Liver (tissue), 9 donors: ENCODE measurements around the gene NSMF. TPM values are rescaled to one million over a fixed set of nuclear protein-coding genes. Genes with fewer than 3 reads are reported as not detected.

Source experiments
- DNase-seq: peaks from one replicate; pipeline ENCODE4 v3.0.0-alpha.2; 2017; ENCODE audit warnings: low spot score
- H3K27ac ChIP-seq, 2 donors: one replicate each; pipeline ENCODE4 v1.7.0; 2013; ENCODE audit warnings: inconsistent platforms in 2 of 2, low read length in 2 of 2, control low read depth in 1 of 2, low read depth in 1 of 2, mild to moderate bottlenecking in 1 of 2
- H3K27me3 ChIP-seq, 4 donors: one replicate each; pipeline versions ENCODE4 v1.6.1 to v1.7.0; 2013; ENCODE audit warnings: low read length in 3 of 4, inconsistent platforms in 1 of 4, mild to moderate bottlenecking in 1 of 4, moderate library complexity in 1 of 4; ENCODE audit not compliant: control insufficient read depth in 4 of 4, insufficient read depth in 4 of 4
- H3K36me3 ChIP-seq, 4 donors: one replicate each; pipeline versions ENCODE4 v1.6.1 to v1.7.0; 2013; ENCODE audit warnings: low read length in 3 of 4, mild to moderate bottlenecking in 3 of 4, low read depth in 1 of 4, moderate library complexity in 1 of 4; ENCODE audit not compliant: control insufficient read depth in 4 of 4, insufficient read depth in 3 of 4
- H3K4me1 ChIP-seq, 4 donors: one replicate each; pipeline versions ENCODE4 v1.6.1 to v1.7.0; 2013; ENCODE audit warnings: low read length in 3 of 4, mild to moderate bottlenecking in 3 of 4, moderate library complexity in 1 of 4; ENCODE audit not compliant: control insufficient read depth in 4 of 4, insufficient read depth in 4 of 4
- H3K4me3 ChIP-seq, 3 donors: one replicate each; pipeline versions ENCODE4 v1.6.1 to v1.7.0; 2013; ENCODE audit warnings: low read length in 3 of 3, control low read depth in 1 of 3, low read depth in 1 of 3, mild to moderate bottlenecking in 1 of 3
- H3K9ac ChIP-seq, 2 donors: one replicate each; pipeline ENCODE4 v1.7.0; 2013; ENCODE audit warnings: low read length in 2 of 2, mild to moderate bottlenecking in 2 of 2, moderate library complexity in 2 of 2, control low read depth in 1 of 2, low read depth in 1 of 2
- H3K9me3 ChIP-seq, 4 donors: one replicate each; pipeline versions ENCODE4 v1.6.1 to v1.7.0; 2013; ENCODE audit warnings: low read length in 3 of 4; ENCODE audit not compliant: control insufficient read depth in 4 of 4
- ATF3 ChIP-seq: IDR thresholded peaks from 2 replicates; pipeline ENCODE4 v1.6.1; 2016; ENCODE audit warnings: antibody characterized with exemption
- CTCF ChIP-seq: fragments of 150-350 bp; IDR thresholded peaks from 2 replicates; pipeline ENCODE4 v1.5.1; 2017; ENCODE audit warnings: improper control_type of control experiment, low read depth, low read length; ENCODE audit not compliant: missing input control
- EGR1 ChIP-seq, 2 donors: IDR thresholded peaks; 2 replicates each; pipeline ENCODE4 v1.6.1; 2016 to 2018; ENCODE audit warnings: antibody characterized with exemption in 2 of 2, low read depth in 2 of 2
- FOXA1 ChIP-seq: IDR thresholded peaks from 2 replicates; pipeline ENCODE4 v1.6.1; 2016; ENCODE audit warnings: antibody characterized with exemption
- FOXA2 ChIP-seq: IDR thresholded peaks from 2 replicates; pipeline ENCODE4 v1.6.1; 2016; ENCODE audit warnings: antibody characterized with exemption
- GABPA ChIP-seq, 2 donors: IDR thresholded peaks in 1 of 2; conservative IDR thresholded peaks in 1 of 2; 2 replicates each; pipeline ENCODE4 v1.6.1; 2016; ENCODE audit warnings: antibody characterized with exemption in 2 of 2, mild to moderate bottlenecking in 1 of 2, moderate library complexity in 1 of 2
- HNF4A ChIP-seq, 2 donors: conservative IDR thresholded peaks; 2 replicates each; pipeline ENCODE4 v1.6.1; 2016; ENCODE audit warnings: antibody characterized with exemption in 2 of 2, mild to moderate bottlenecking in 2 of 2
- HNF4G ChIP-seq: IDR thresholded peaks from 2 replicates; pipeline ENCODE4 v1.6.1; 2016; ENCODE audit warnings: antibody characterized with exemption
- JUND ChIP-seq, 2 donors: IDR thresholded peaks; 2 replicates each; pipeline ENCODE4 v1.6.1; 2016; ENCODE audit warnings: antibody characterized with exemption in 2 of 2
- NR2F2 ChIP-seq: IDR thresholded peaks from 2 replicates; pipeline ENCODE4 v1.6.1; 2016; ENCODE audit warnings: antibody characterized with exemption
- RAD21 ChIP-seq, 2 donors: IDR thresholded peaks; 2 replicates each; pipeline ENCODE4 v1.6.1; 2016; ENCODE audit warnings: antibody characterized with exemption in 2 of 2, mild to moderate bottlenecking in 2 of 2
- REST ChIP-seq: IDR thresholded peaks from 2 replicates; pipeline ENCODE4 v1.6.1; 2016; ENCODE audit warnings: antibody characterized with exemption, mild to moderate bottlenecking
- RXRA ChIP-seq, 2 donors: IDR thresholded peaks; 2 replicates each; pipeline ENCODE4 v1.6.1; 2017 to 2018; ENCODE audit warnings: antibody characterized with exemption in 2 of 2, mild to moderate bottlenecking in 1 of 2
- SP1 ChIP-seq: IDR thresholded peaks from 2 replicates; pipeline ENCODE4 v1.6.1; 2018; ENCODE audit warnings: antibody characterized with exemption, mild to moderate bottlenecking
- TAF1 ChIP-seq: conservative IDR thresholded peaks from 2 replicates; pipeline ENCODE4 v1.6.1; 2016; ENCODE audit warnings: antibody characterized with exemption, mild to moderate bottlenecking
- YY1 ChIP-seq: IDR thresholded peaks from 2 replicates; pipeline ENCODE4 v1.6.1; 2016; ENCODE audit warnings: antibody characterized with exemption, mild to moderate bottlenecking
- WGBS: extraction: QIAGEN DNeasy Blood & Tissue Kit; methylation state at CpG from one replicate; pipeline ENCODE4 v1.1.7; 2013; 5-methylcytosine and 5-hydroxymethylcytosine counted together
- polyA plus RNA-seq, 2 donors: library from polyadenylated mRNA; stranded (reverse) in 1 of 2; unstranded in 1 of 2; fragments of 200-250 nt in 1 of 2; fragments of >200 nt in 1 of 2; fragmentation: Nextera tagmentation in 1 of 2; extraction: Ambion mirVana in 1 of 2; gene quantifications; one replicate each; pipeline versions ENCODE4 v1.2.1 to v1.2.3, GENCODE V29; 2013 to 2015
- total RNA-seq, 2 donors: library from RNA; depleted of rRNA; stranded (reverse); fragments of >200 nt; gene quantifications; one replicate each; pipeline ENCODE4 v1.2.3, GENCODE V29; 2014
- TF ChIP-seq, protein P1 (sequence below): IDR thresholded peaks from 2 replicates; pipeline ENCODE4 v1.6.1; 2016; ENCODE audit warnings: antibody characterized with exemption
- TF ChIP-seq, protein P2 (sequence below): IDR thresholded peaks from 2 replicates; pipeline ENCODE4 v1.6.1; 2016; ENCODE audit warnings: antibody characterized with exemption
- donor health status: healthy.
- donor health status: healthy.
- donor health status: healthy.
- donor health status: healthy.
- donor health status: healthy.

Gene NSMF
- total and polyA plus RNA-seq, 4 donors = 1.7 to 13.5 (median 8.7) TPM

DNA sequence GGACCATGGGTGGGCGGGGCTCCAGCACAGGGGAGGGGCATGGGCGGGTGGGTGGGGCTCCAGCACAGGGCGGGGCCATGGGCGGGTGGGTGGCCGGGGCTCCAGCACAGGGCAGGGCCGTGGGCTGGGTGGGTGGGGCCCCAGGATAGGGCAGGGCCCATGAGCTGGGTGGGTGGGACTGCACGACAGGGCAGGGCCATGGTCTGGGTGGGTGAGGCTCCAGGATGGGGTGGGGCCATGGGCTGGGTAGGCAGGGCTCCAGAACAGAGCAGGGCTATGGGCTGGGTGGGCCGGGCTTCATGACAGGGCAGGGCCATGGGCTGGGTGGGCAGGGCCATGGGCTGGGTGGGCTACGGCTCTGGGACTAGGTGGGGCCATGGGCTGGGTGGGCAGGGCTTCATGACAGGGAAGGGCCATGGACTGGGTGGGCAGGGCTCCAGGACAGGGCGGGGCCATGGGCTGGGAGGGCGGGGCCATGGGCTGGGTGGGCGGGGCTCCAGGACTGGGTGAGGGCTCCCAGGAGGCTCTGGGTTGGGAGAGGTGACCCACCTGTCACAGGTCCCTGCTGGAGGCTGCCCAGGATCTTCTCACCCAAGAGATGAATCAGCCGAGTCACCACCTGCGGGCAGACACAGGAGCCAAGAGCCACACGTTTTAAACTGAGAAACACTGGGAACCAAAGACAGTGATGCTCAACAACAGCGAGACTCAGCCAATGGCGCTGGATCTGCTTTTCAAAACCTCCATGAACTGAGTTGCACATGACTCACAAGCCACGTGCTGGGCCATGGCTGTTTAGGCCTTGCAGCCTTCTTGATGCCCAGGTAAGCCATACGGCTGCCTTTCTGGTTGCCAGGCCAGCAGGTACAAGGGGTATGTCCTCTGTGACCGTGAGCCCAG, 33.6 kb upstream of the NSMF start:
- no peaks in the 10 kb centered on the region for H3K27me3 ChIP-seq
- no peaks in the 10 kb centered on the region for H3K9me3 ChIP-seq
- TF ChIP-seq EGR1 (IDR thresholded peaks at IDR 0.05; ENCODE audit: low read depth in 2 of 2) (no peak), HNF4G (no peak), JUND (IDR thresholded peaks at IDR 0.05) (no peak), CTCF (no peak), HNF4A (conservative IDR thresholded peaks at IDR 0.05) (no peak), ATF3 (no peak), REST (no peak), GABPA (IDR thresholded peaks at IDR 0.05 in 1 of 2, conservative IDR thresholded peaks at IDR 0.05 in 1 of 2) (no peak), TAF1 (no peak), RXRA (IDR thresholded peaks at IDR 0.05) (no peak), NR2F2 (no peak), FOXA2 (no peak), YY1 (no peak), FOXA1 (no peak), SP1 (no peak), RAD21 (IDR thresholded peaks at IDR 0.05) (no peak)
- TF ChIP-seq, protein P1, sequence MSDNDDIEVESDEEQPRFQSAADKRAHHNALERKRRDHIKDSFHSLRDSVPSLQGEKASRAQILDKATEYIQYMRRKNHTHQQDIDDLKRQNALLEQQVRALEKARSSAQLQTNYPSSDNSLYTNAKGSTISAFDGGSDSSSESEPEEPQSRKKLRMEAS = no peak
- TF ChIP-seq, protein P2, sequence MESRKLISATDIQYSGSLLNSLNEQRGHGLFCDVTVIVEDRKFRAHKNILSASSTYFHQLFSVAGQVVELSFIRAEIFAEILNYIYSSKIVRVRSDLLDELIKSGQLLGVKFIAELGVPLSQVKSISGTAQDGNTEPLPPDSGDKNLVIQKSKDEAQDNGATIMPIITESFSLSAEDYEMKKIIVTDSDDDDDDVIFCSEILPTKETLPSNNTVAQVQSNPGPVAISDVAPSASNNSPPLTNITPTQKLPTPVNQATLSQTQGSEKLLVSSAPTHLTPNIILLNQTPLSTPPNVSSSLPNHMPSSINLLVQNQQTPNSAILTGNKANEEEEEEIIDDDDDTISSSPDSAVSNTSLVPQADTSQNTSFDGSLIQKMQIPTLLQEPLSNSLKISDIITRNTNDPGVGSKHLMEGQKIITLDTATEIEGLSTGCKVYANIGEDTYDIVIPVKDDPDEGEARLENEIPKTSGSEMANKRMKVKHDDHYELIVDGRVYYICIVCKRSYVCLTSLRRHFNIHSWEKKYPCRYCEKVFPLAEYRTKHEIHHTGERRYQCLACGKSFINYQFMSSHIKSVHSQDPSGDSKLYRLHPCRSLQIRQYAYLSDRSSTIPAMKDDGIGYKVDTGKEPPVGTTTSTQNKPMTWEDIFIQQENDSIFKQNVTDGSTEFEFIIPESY = no peak
- DNase-seq = peak; percentile 43
- H3K4me3 ChIP-seq = no peak overlapping the region
- no peaks in the 10 kb centered on the region for H3K4me1 ChIP-seq
- no peak overlapping the region for H3K9ac ChIP-seq
- H3K27ac ChIP-seq = no peak overlapping the region
- peaks cover 0 to 22% (median 3%) of the 10 kb centered on the region in 4 donors for H3K36me3 ChIP-seq
- WGBS = 85% methylated on average over 20 of the region's 20 CpGs
